HG03575 (cell line): ENCODE results near the gene TAF1L.

Experiments used
- ATAC-seq: cut with Tn5 transposase; IDR thresholded peaks from one replicate; pipeline ENCODE4 v1.9.1; 2021; ENCODE audit not compliant: unreplicated experiment, insufficient number of reproducible peaks, low FRiP score; ENCODE audit errors: extremely low read depth

The TAF1L gene

DNA sequence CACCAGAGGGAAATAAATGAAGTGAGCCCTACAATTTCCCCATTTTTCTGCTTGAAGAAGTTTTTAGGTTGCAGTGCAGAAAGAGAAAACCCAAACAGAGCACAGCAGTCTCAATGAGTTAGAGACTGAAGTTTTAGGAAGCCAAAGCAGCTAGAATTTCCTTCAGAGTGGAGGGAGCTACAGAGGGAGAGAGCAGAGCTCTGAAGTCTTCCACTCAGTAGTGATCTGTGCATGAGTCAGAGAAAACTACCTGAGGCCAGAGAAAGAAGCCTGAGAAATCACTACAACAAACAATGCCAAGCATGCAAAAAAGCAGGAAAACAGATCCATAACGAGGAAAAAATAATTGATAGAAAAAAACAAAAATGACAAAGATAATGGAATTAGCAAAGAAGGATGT, 44.6 kb downstream of the TAF1L start:
- no peak for ATAC-seq

DNA sequence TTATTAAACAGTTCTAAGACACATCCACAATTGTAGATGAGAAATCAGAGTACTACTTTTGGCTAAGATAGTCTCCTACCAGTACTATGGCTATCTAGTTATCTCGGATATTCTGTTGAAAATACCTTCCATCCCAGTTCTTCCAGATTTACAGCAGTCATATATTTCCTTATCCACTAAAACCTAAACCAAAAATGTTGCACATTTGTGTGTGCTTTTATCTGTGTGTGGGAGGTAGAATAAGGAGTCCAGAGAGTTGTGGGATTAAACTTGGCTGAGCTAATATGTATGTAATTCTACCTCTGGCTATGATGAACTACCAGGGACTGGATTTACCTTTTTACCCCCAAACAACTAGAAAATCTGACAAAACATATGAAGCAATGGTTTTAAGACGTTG, 45.0 kb downstream of the TAF1L start:
- ATAC-seq = no peak

DNA sequence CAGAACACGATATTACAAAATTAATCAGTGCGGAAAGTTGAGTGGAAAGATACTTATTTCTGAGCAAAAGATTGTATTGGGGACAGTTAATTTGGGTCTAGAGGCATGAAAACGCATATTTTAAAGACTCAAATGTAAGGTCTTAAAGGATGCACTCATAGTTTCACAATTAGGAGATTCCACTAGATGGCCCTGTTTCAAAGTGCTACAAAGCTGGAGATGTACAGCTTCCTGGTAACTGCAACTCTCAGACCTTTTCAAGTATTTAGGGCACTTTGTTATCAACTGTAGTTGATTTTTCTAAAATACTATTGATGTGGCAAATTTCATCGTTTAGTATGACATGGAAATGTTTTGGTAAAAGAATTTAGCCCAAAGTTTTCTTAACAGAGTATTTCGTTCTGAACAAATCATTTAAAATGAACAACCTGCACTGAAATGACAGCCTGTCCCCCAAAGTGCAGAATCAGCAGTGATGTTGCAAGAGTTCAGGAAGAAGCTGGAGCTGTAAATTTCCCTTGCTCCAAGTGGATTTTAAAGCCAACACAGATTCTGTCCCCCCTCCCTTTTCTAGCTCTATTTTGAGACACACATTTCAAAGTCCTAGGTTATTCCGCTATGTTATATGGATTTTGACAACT, 46.3 kb downstream of the TAF1L start:
- ATAC-seq = no peak

DNA sequence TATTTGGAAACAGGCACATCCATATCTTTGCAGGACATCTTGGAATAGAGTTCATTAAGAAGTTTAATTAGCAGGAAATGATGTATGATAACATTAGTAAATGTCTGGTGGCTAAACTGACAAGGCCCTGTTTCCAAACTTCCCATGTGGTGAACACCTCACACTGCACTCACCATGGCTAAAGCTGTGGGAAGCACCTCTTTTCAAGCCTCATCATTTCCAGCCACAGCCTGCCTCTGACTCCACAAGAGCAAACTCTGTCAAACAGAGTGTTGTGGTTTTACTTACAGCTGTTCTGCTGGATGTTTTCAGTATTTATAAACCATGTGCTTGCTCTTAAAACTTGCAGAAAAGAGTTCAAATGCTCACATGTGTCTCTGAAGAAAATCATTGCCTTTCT, 47.6 kb downstream of the TAF1L start:
- ATAC-seq = no peak

DNA sequence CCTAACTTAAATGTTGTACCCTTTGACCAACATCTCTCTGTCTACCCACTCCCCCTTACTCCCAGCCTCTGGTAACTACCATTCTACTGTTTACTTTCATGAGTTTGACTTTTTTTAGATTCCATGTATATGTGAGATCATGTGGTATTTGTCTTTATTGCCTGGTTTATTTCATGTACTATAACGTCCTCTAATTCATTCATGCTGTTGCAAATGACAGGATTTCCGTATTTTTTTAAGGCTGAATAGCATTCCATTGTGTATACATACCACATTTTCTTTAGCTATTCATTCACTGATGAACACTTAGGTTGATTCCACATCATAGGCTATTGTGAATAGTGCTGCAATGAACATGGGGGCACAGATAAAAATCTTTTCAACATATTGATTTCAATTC, 50.7 kb downstream of the TAF1L start:
- no peak for ATAC-seq

DNA sequence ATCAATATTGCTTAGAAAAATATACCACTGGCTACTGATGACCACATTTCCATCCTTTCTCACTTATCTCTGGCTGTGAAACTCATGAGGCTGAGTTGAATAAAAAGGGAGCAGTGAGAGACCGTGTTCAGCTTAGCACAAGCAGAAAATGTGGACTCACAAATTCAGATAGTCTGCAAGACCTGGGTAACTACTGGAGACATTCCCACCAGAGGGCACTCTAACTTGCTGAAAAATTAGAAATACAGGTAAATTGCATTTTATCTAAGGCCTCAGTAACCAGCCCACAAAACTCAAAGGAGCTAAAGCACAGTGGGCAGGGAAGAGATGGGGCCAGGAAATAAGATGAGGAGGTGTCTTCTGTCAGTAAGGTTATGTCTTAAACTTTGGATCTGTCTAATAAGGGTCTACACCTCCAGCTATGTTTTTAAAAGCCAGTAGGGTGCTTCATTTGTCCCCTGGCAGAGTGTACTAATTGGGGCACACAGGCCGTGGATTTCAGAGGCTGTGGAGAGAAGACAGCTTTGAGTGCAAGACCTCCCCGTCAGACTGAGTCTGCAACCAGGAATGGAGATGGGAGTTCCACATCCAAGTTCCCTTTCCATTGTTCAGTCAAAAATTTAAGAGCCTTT, 53.8 kb downstream of the TAF1L start:
- ATAC-seq = no peak

DNA sequence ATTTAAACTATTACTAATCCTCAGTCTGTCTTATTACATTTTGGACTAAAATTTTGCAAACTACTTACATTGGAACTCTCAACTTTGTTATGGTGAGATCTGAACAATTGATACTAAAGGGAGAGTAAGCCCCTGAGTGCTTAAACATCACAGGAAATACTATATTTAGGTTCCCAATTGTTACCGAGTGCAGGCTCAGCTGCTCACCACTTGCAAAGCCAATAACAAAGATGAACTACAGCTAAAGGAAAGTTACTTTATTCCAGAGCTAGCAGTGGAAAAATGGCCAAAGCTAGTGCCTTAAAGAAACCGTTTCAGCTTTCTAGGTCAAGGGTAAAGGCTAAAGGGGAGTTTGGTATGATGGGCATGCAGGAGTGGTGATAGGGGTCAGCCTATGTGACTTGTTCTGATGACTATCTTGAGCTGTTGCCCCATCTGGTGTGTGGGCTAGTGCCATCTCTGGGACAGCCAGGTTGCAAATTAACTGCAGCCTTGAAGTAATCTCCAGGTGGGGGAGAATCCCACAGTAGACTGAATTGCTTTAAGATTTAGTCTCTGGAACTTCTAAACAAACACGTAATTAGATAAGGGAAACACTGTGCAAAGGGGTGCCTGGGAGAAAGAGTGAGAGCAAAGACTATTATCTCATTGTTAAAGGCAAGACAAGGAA, 54.7 kb downstream of the TAF1L start:
- no peak for ATAC-seq

DNA sequence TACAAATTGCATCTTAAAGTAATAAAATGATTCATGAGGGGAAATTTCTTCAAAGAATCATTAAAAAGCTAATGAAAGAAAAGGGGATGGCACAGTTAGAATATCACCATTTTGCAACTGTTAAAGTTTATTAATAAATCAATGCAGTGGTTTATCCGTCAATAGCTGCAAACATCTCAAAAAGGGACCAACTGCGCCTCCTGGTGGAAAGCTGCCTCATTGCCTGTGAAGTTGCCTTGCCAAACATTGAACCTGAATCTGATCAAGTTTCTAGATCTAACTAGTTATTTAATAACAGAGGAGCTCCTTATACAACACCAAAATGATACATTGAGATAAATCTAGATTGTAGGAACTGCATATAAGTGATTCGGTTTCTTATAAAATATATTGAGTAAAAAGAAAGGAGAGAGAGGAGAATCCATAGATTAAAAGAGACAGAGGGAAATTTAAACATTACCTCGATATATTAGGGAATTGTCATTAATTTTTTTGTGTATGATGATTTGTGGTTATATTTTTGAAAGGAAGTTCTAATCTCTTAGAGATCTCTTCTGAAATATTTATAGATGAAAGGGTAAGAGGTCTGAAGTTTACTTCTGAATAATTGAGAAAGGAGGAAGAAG, 55.6 kb downstream of the TAF1L start:
- ATAC-seq = no peak
